HG02870 (cell line): ENCODE measurements around the gene WDR87.
"Not testable (repeated sequence)": the region's sequence is repeated elsewhere in the genome, so short reads cannot be mapped to it uniquely, and the experiment has no call there.

ENCODE experiments used
- ATAC-seq: cut with Tn5 transposase; IDR thresholded peaks from one replicate; pipeline ENCODE4 v1.9.1; 2021; ENCODE audit warnings: mild to moderate bottlenecking, moderate library complexity; ENCODE audit not compliant: unreplicated experiment

WDR87 gene

DNA sequence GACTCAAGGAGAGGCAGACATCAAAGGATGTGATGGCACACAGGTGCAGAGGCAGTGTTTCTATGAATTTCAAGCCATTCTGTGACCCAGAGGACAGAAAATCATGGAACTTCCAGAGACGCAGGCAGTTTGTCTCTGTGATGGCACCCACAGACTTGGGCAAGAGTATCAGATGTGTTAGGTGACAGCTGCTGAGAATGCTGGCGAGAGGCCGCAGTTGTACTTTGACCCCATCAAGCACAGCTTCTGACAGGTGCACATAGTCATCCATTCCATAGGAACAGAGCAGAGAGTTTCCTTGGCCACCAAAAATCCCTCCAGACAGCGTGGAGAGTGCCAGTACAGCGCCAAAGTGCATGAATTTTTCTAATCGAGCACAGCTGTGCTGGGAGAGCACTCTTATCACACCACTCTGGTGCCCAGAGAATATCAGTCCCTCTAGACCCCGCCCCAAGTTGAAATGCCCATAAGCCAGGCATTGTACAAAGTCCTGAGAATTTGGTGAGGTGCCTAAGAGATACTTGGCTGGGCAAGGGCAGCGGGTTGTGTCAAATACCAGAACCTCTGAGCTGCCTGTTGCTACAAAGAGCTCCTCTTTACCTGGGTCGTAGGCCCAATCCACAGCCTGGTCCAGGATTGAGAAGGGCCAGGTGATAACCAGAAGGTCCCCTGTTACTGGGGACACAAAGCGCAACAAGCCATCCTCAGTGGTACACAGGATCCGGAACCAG is 12.4 kb downstream of the WDR87 start:
- ATAC-seq, result no peak

DNA sequence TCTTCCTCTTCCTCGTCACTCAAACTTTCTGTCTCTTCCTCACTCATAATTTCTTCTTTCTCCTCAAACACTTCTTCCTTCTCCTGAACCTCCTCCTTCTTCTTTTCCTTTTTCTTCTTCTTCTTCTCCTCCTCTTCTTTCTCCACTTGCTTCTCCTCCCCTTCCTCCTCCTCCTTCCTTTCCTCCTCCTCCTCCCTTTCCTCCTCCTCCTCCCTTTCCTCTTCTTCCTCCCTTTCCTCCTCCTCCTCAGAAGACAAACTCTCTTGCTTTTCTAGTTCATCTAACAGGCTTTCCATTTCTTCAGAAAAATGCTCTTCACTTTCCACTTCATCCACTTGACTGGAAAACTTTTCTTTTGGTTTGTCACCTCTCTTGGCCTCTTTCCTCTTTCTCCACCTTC is 19.8 kb downstream of the WDR87 start:
- ATAC-seq, result no peak

DNA sequence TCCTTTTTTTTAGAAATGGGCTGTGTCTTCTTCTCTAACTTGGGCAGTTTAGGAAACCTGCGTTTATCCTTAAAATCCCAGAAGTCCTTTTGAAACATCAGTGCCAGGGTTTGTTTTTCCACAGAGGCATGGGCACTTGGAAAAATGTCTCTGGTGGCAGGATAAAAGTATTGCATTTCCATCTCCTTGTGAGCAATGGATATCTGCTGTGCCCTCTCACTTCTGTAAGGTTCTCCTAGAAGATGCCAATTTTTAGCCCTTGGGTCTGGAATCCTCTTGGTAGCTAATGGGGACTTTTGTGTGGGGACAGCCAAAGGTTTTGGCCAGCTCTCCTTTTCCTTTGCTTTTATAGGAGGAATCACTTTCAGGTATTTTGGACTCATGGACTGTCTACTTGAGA is 21.0 kb downstream of the WDR87 start:
- ATAC-seq, result no peak

DNA sequence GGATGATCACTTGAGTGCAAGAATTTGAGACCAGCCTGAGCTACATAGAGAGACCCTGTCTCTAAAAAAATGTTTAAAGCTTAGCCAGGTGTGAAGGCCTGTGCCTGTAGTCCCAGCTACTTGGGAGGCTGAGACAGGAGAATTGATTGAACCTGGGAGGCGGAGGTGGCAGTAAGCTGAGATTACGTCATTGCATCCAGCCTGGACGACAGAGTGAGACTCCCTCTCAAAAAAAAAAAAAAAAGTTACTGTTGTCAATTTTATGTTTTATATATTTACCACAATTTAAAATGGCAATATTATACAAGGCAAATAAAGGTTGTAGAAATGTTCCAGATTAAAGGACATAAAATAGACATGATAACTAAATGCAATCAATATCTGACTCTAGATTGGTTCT is 29.2 kb downstream of the WDR87 start:
- ATAC-seq, result no peak

DNA sequence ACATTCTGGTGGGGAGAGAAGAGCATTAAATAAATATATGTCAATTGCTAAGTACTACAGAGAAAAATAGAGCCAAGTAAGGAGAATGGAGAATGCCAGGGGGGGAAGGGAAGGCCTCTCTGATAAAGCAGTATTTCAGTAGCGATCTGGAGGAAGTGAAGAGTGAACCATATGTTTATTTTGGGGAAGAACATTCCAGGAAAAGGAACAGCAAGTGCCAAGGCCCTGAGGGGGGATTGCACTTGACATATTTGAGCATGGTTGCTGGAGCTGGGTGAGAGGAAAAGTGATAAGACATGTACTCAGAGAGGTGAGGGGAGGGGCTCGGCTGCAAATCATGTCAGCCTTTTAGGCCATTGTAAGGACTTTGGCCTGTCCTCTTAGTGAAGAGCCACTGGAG is 30.4 kb downstream of the WDR87 start:
- no peak for ATAC-seq

DNA sequence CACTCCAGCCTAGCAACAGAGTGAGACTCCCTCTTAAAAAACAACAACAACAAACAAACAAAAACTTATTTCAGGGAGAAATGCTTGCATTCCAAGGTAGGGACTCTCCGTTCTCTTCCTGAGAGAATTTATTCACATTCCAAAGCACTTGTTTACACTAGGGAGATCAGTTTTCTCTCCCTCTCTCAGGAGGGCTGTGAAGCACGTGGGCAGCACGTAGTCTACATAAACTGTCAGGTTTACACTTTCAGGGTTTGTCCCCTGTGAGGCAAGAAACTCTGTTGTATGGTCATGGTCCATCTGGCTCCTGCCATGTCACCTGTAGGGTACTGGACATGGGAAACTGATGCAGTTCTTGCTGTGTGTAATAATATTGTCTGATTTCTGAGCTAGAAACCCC is 31.6 kb downstream of the WDR87 start:
- no peak for ATAC-seq

DNA sequence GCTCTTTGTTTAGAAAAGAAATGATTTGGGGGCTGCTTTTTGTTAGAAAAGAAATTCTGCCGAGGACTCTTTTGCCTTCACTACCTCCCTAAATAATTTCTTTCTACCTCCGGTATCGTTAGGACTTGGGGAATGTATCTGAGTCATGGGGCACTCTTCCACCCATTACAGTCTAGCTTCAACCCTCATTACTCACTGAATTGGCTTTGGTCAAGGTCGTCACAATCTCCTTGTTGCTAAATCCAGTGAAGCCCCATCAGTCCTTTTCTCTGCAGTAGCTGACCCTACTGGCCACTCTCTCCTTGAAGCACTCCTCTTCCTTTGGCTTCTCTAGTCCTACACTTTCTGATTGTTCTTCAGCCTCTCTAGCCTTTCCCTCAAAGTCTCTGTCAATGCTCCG is 34.0 kb downstream of the WDR87 start:
- no peak for ATAC-seq

DNA sequence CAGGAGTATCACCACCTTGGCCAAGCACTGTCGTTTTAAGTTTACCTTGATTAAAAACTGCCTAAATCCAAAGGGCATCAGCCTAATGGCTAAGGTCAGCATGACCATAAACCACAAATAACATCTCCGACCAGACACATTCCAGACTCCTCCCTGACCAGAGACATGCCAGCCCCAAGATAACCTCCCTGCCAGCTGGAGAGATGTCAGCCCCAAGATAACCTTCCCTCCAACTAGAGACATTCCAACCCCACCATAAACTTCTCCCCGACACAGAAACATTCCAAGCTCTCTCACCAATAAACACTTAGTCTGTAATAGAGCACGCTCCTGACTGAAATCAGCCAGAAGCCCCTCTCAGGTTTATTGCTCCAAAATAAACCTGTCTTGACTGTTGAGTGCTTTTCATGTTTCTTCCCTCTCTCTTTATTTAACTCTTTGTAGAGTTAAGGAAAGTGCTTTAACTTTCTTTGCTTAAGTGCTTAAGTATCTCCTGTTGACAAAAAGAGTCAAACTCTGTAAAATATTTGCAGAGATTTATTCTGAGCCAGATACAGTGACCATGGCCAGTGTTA is 36.5 kb downstream of the WDR87 start:
- no peak for ATAC-seq

DNA sequence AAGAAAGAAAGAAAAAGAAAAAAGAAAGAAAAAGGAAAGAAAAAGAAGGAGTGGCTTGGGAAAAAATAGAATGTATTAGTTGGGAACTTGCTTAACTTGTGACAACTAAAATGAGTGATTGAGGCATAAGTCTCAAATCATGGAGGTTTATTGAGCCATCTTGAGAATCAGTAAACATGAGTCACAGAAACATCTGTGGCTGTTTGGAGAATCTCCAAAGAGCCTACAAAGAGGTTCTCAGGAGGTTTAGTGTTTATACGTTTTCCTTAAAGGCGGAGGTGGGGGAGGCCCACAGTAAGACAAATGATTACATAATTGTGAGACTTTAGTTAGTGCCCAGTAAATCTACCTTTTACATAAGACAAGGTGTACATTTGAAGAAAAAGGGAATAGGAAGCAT is 38.6 kb downstream of the WDR87 start:
- no peak for ATAC-seq

DNA sequence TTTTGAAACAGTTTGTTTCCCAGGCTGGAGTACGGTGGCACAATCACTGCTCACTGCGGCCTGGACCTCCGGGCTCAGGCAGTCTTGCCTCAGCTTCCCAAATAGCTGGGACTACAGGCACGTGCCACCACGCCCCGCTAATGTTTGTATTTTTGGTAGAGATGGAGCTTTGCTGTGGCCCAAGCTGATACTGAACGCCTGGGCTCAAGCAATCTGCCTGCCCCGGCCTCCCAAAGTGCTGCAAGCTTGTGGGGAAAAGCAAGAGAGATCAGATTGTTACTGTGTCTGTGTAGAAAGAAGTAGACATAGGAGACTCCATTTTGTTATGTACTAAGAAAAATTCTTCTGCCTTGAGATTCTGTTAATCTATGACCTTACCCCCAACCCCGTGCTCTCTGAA is 40.5 kb downstream of the WDR87 start:
- ATAC-seq, result not testable (repeated sequence)

DNA sequence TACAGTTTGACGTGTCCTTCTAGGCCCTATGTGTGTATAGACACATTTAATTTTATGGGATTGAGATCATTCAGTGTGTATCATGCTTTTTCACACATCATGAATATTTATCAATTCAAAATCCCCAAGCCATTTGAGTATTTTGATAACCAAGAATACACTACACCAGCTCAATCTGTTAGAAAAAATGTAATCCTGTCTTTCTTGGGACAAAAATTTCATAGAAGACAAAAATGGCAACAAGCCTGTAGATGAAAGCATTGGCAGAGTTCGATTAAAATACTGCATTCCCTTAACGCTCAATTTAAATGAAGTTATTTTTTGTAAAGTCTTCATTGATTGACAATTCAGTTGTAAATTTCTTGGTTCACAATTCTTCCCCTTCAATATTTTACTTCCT is 41.9 kb downstream of the WDR87 start:
- no peak for ATAC-seq

DNA sequence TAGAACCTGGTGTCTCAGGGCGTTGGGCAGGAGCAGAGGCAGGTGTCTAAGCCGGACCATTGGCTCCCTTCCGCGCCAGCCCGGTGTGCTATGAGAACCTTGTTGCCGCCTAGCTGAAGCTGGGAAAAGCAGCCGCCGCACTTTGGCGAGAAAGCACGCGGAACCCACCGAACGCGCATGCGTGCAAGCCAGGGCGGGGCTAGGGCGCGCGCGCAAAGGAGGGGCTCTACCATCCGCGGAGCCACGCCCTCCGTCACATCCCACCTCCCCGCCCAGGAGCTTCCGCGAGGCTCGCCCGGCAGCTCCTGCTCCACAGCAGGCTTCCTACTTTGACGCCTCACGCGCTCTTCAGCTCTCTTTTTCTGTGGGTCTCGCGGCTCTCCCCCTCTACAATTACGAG is 51.3 kb downstream of the WDR87 start:
- ATAC-seq, result no peak

DNA sequence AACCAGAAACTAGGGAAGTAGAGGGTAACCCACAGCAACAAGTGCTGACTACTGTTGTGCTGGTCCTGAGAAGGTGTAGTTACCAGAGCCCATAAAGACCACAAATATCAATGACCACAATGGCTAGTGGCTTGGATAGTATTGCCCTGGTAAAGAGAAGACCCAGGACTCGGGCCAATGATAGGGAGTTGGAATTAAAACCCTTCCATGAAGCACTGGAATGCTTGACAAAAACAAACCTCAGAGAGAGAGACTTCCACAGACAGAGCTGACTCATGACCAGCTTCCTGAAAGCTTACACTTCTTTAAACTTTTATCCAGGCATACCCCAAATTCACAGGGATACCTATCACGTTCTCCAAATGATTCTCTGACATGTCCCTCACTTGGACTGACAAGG is 60.5 kb downstream of the WDR87 start:
- ATAC-seq, result no peak
